T47D (cell line): ENCODE results near the gene SACM1L.

Experiments
- DNase-seq, 2 experiments: peaks; one replicate each; pipeline versions ENCODE4 v3.0.0 to v3.0.0-alpha.2; 2011 to 2012; ENCODE audit warnings: low read depth in 1 of 2, low spot score in 1 of 2
- JUND ChIP-seq: IDR thresholded peaks from 2 replicates; pipeline ENCODE4 v1.6.1; 2012; ENCODE audit warnings: low read depth
- in situ Hi-C: cut with HindIII; loops from 2 replicates; pipeline ENCODE4 v1.10.0; 2016; ENCODE audit warnings: low sequenced_read_pairs, low pct_unique_long_range_greater_than_20kb

Gene SACM1L

GRCh38 chr3:45656575-45657363, 32.4 kb upstream of the SACM1L start:
- TF ChIP-seq JUND = no peak
- in situ Hi-C loops = no loop called here
- DNase-seq = peak; percentile 76 to 93

GRCh38 chr3:45657853-45658252, 31.3 kb upstream of the SACM1L start:
- in situ Hi-C loops = no loop called here
- DNase-seq = no peak
- no peak for TF ChIP-seq JUND

GRCh38 chr3:45659661-45660566, 29.3 kb upstream of the SACM1L start:
- TF ChIP-seq JUND = no peak
- DNase-seq = peak; percentile 59 to 84
- in situ Hi-C loops = no loop called here

- TF ChIP-seq JUND = no peak
- in situ Hi-C loops = no loop called here
- no peak for DNase-seq
Measured at GRCh38 chr3:45660567-45660901, 28.7 kb upstream of the SACM1L start.

GRCh38 chr3:45664578-45664977, 24.6 kb upstream of the SACM1L start:
- no peak for TF ChIP-seq JUND
- no peak for DNase-seq
- in situ Hi-C loops = no loop called here

GRCh38 chr3:45665101-45665572, 24.1 kb upstream of the SACM1L start:
- in situ Hi-C loops = no loop called here
- no peak for TF ChIP-seq JUND
- peak in 1 of 2 experiments; percentile 71 for DNase-seq

- in situ Hi-C loops = no loop called here
- no peak for TF ChIP-seq JUND
- DNase-seq = peak in 1 of 2 experiments; percentile 51
Measured at GRCh38 chr3:45666757-45667431, 22.3 kb upstream of the SACM1L start.

GRCh38 chr3:45667569-45667934, 21.6 kb upstream of the SACM1L start:
- no peak for TF ChIP-seq JUND
- in situ Hi-C loops = no loop called here

GRCh38 chr3:45670436-45670835, 18.8 kb upstream of the SACM1L start:
- in situ Hi-C loops = no loop called here
- DNase-seq = no peak
- TF ChIP-seq JUND = no peak

More at GRCh38 chr3:45667569-45667934, 21.6 kb upstream of the SACM1L start:
- no peak for DNase-seq

- in situ Hi-C loops = no loop called here
- no peak for DNase-seq
- TF ChIP-seq JUND = no peak
Measured at GRCh38 chr3:45670991-45671390, 18.2 kb upstream of the SACM1L start.

GRCh38 chr3:45673273-45673672, 15.9 kb upstream of the SACM1L start:
- no peak for TF ChIP-seq JUND
- in situ Hi-C loops = no loop called here
- no peak for DNase-seq

GRCh38 chr3:45676325-45677032, 12.7 kb upstream of the SACM1L start:
- no peak for TF ChIP-seq JUND
- no peak for DNase-seq
- in situ Hi-C loops = no loop called here
